Renal cortex interstitium (tissue), 11 donors: Measurements from ENCODE around the gene MCAM. TPM values are rescaled to one million over a fixed set of nuclear protein-coding genes. Genes with fewer than 3 reads are reported as not detected.
A peak's percentile ranks its signal among the peaks of the same experiment; 100 is the strongest.

Source experiments
- DNase-seq, 11 donors: peaks; one replicate each; pipeline ENCODE4 v3.0.0-alpha.2; 2013; ENCODE audit warnings: low read depth in 9 of 11, low spot score in 4 of 11; ENCODE audit errors: extremely low read depth in 1 of 11
- polyA plus RNA-seq, 3 donors: library from polyadenylated mRNA; unstranded; fragments of 120-200 nt; gene quantifications; one replicate each; pipeline ENCODE4 v1.2.1, GENCODE V29; 2013; ENCODE audit not compliant: insufficient read length in 3 of 3

Gene MCAM
- polyA plus RNA-seq, 3 donors = 49.2 to 62.0 (median 55.5) TPM

DNA sequence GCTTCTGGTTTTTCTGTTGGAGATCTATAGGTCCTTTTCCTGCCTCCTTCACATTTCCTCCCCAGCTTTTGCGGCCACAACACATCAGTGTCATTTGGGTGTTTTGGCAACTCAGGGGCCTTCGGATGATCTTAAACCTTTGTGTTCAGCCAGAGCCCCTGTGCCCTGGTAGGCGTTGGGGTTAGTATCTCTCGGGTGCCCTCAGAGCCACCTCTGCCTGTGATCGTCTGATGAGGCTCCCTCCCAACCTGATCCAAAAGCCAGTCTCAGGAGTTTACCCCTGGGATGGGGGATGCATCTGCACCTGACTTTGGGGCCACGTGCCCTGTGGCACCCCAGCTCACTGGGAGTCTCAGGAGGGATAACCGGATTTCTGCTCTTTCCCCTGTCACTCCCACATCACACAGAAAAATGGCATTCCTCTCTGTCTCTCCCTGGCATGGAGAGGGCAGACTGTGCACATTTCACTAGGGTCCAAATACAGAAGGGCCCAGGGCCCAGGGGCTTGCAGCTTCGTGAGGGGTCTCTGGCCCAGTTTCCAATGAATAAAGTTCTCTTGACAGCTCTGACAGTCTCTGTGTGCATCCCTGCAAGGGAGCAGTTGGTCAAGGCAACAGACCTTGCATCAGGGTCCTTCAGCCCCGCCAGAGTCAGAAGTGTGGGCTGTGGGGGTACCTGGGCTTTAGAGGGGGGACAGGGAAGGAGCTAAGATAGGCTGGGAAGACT is 20.0 kb upstream of the MCAM start:
- no peak for DNase-seq

DNA sequence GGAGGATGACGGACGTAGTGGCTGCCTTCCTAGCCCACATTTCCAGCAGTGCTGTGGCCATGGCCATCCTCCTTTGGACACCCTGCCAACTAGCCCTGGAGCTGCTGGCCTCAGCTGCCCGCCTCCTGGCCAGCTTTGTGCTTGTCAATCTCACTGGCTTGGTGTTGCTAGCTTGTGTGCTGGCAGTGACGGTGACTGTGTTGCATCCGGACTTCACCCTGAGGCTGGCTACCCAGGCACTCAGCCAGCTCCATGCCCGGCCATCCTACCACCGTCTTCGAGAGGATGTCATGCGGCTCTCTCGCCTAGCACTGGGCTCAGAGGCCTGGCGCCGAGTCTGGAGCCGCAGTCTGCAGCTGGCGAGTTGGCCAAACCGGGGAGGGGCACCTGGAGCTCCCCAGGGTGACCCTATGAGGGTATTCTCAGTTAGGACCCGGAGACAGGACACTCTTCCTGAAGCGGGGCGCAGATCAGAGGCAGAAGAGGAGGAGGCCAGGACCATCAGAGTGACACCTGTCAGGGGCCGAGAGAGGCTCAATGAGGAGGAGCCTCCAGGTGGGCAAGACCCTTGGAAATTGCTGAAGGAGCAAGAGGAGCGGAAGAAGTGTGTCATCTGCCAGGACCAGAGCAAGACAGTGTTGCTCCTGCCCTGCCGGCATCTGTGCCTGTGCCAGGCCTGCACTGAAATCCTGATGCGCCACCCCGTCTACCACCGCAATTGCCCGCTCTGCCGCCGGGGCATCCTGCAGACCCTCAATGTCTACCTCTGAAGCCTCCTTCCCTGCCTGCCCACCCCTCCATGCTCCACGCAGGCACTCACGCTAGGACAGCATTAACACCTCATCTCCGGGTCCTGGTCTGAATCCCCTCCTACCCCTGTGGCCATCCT is 19.0 kb upstream of the MCAM start:
- DNase-seq = no peak

- DNase-seq = no peak
These were observed 18.2 kb upstream of the MCAM start for GRCh38 chr11:119335091-119335654.

- peak; percentile 96 to 99 (median 97) for DNase-seq
These were observed 17.4 kb upstream of the MCAM start, which contains the start of gene RNF26 for GRCh38 chr11:119334174-119334930. RNF26 (plus strand) TSS chr11:119334527; CDS start chr11:119335123, 596 bp downstream.

- no peak for DNase-seq
These were observed 15.3 kb upstream of the MCAM start for GRCh38 chr11:119332111-119332765.

DNA sequence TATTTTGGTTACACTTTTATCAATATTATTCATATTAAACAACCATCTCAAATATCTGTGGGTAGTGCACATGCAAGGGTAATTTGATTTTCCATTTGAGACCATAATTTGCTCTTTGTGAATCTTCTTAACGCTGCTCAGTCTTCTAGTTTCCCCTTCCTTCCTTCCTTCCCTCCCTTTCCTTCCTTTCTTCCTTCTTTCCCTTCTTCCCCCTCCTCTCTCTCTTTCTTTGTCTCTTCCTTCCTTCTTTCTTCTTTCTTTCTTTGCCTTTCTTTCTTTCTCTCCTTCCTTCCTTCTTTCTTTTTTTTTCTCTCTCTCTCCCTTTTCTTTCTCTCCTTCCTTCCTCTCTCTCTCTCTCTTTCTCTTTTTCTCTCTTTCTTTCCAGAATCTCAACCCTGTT is 13.3 kb upstream of the MCAM start:
- no peak for DNase-seq

GRCh38 chr11:119329320-119329719 is 12.4 kb upstream of the MCAM start:
- DNase-seq = no peak

DNA sequence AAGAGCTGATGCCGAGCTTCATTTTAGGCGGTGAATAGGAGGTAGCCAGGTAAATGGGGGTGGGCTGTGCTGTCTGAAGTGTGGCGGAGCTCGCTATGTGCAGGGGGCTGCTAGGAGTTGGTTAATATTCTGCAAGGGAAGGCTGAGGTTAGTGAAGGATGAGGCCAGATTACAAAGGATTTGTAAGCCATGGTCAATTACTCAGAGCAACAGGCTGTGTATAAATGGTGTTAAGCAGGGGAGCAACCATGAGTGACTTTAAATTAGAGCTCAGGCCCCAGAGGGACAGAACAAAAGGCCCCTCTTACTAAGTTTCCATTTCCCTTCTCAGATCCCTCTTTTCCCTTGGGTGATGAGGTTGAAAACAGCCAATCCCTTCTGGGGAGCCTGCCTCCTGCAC is 7.3 kb upstream of the MCAM start:
- DNase-seq = no peak

DNA sequence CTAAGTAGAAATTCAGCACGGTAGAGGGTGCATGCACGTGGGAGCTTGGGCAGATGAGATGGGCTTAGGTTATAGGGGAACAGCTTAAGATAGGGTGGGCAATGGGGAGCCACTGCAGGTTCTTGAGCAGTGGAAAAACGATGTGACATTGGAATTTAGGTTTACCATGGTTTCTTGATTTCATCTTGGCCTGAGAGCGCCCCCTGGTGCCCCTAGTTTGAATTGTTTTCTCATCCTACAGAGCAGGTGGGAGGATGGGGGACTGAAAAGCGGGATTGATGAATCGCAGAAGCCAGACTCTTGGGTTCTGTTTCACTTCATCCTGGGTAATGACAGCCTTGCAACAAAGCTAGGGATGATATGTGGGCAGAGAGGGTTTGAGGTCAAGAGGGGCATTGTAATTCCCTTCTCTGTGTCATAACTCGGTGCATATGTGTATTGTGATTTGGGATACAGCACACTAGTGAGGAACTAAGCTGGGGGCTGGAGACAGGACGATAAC is 6.7 kb upstream of the MCAM start:
- peak in 2 of 11 donors; percentile 74 to 80 for DNase-seq

GRCh38 chr11:119322921-119323531 is 6.1 kb upstream of the MCAM start:
- no peak for DNase-seq

DNA sequence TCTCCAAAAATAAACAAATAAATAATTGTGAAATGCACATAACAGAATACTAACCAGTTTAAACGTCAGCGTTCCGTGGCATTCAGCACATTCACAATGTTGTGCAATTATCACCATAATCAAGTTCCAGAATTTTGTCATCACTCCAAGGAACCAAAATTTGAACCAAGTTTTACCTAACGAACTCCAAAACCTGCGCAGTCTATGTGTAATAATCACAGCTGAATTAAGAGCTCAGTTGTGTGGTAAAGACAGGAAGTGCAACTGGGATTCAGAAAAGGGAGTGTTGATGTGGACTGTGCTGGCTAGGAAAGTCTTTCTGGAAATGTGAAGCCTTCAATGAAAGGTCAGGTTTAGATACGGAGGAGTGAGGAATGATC is 5.4 kb upstream of the MCAM start:
- DNase-seq = no peak

DNA sequence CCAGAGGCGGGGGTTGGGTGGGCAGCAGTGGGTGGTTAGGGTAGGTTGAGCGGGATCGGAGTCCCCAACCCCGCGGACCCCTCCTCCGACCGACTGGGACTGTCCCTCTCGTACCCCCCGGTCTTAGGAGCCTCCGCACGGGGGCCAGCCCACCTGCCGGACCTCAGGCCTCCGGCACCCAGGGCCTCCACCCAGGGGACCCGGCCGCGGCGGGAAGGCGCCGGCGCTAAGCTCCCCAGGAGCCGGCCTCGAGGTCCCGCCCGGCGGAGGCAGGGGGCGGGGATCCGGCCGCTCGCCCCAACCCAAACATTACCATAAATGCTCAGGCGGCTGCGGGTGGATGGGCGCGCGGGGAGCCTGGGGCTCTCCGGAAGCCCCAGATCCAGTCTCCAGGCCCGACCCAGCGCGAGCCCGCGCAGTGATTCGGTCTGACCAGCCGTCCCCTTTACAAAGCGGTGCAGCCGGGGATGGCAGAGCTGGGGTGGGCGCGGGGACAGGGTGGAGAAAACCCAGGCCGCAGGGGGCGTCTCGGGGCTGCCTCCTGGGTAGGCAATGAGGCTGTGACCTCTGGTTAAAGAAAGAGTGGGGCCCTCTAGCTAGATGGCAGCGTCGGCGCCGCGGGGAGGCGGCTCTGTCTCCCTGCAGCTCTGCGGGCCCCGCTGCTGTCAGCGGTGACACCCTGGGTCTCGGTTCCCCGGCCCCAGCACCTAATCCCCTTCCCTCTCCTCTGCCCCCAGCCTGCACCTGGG is 4.0 kb upstream of the MCAM start:
- DNase-seq = peak in 1 of 11 donors; percentile 56

DNA sequence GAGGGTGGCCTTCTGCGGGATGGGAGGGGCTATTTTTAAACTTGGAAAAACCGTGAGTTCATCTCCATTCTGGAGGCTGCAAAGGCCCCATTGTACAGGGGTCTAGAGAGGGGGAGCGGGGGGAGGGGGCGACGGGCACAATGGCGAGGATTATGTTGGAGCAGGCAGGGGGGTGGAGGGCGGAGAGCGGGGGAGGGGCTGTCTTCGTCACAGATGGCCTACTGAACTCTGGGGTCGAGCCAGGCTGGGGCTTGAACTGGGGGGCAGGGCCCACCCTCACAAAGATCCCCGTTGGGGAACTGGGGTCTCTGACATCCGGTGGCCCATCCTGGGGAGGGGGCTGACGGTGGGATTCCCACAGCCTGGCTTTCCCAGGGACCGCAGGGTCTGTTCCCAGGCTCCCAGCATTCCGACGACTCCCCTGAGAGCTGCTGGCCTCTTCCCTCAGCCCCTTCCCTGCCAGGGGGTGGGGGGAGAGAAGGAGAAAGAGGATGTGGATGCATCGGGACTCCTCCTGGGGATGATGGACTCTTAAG is 3.4 kb upstream of the MCAM start:
- DNase-seq = no peak

GRCh38 chr11:119319700-119320239 is 2.8 kb upstream of the MCAM start:
- no peak for DNase-seq

- DNase-seq = no peak
These were observed 2.3 kb upstream of the MCAM start for GRCh38 chr11:119319136-119319699.

GRCh38 chr11:119318240-119319135 is 1.6 kb upstream of the MCAM start:
- DNase-seq = no peak
